Loucy (cell line): Measurements from ENCODE around the gene GSS.

ENCODE experiments used
- H2AFZ ChIP-seq: fragments of 200-600 bp; sonication (generic); 2 replicates; pipeline ENCODE4 v1.6.0; 2016; ENCODE audit warnings: antibody characterized with exemption, mild to moderate bottlenecking, low read length, moderate library complexity
- H3F3A ChIP-seq: fragments of 200-600 bp; 2 replicates; pipeline ENCODE4 v1.6.0; 2016; ENCODE audit warnings: antibody characterized with exemption, low read depth, mild to moderate bottlenecking
- H3K27me3 ChIP-seq: fragments of 200-600 bp; sonication (generic); 2 replicates; pipeline ENCODE4 v1.6.1; 2014; ENCODE audit warnings: low read length, mild to moderate bottlenecking; ENCODE audit not compliant: insufficient read depth, poor library complexity, severe bottlenecking
- H3K36me3 ChIP-seq: fragments of 200-600 bp; sonication (generic); 2 replicates; pipeline ENCODE4 v1.6.1; 2016; ENCODE audit warnings: low read length; ENCODE audit not compliant: insufficient read depth
- H3K4me1 ChIP-seq: fragments of 200-600 bp; sonication (generic); 2 replicates; pipeline ENCODE4 v1.5.1; 2014; ENCODE audit warnings: low read length, mild to moderate bottlenecking; ENCODE audit not compliant: insufficient read depth, poor library complexity, severe bottlenecking
- H3K4me2 ChIP-seq: fragments of 200-600 bp; sonication (generic); 2 replicates; pipeline ENCODE4 v1.6.0; 2014; ENCODE audit warnings: antibody characterized with exemption, low read length, low read depth, mild to moderate bottlenecking; ENCODE audit not compliant: poor library complexity, severe bottlenecking
- H3K4me3 ChIP-seq: fragments of 200-600 bp; sonication (generic); 2 replicates; pipeline ENCODE4 v1.5.1; 2014; ENCODE audit warnings: low read length, mild to moderate bottlenecking, mixed read lengths; ENCODE audit not compliant: poor library complexity, severe bottlenecking
- H3K79me2 ChIP-seq: fragments of 200-600 bp; sonication (generic); 2 replicates; pipeline ENCODE4 v1.6.1; 2014; ENCODE audit warnings: low read length; ENCODE audit not compliant: insufficient read depth
- H3K9ac ChIP-seq: fragments of 200-600 bp; sonication (generic); 2 replicates; pipeline ENCODE4 v1.6.0; 2014; ENCODE audit warnings: mild to moderate bottlenecking, low read depth, low read length, moderate library complexity; ENCODE audit not compliant: poor library complexity, severe bottlenecking
- H3K9me2 ChIP-seq: fragments of 200-600 bp; sonication (generic); replicated peaks from 2 replicates; pipeline ENCODE4 v1.6.1; 2016; ENCODE audit warnings: low read depth, low read length, mixed read lengths
- H3K9me3 ChIP-seq: fragments of 200-600 bp; sonication (generic); 2 replicates; pipeline ENCODE4 v1.6.1; 2014; ENCODE audit warnings: mild to moderate bottlenecking, antibody characterized with exemption, low read length, low read depth; ENCODE audit not compliant: insufficient read depth
- H4K20me1 ChIP-seq: fragments of 200-600 bp; sonication (generic); 2 replicates; pipeline ENCODE4 v1.6.0; 2014; ENCODE audit warnings: antibody characterized with exemption, low read length, mild to moderate bottlenecking; ENCODE audit not compliant: insufficient read depth, poor library complexity, severe bottlenecking
- CTCF ChIP-seq: fragments of 200-600 bp; sonication (generic); conservative IDR thresholded peaks from 2 replicates; pipeline ENCODE4 v1.5.1; 2014; ENCODE audit warnings: mild to moderate bottlenecking, antibody characterized with exemption, low read length
- EZH2phosphoT487 ChIP-seq: fragments of 200-600 bp; IDR thresholded peaks from 2 replicates; pipeline ENCODE4 v1.6.1; 2018; ENCODE audit warnings: antibody characterized with exemption, mild to moderate bottlenecking, moderate library complexity, borderline replicate concordance

Gene GSS

GRCh38 chr20:34992751-34993417 is 37.3 kb upstream of the GSS start:
- Histone ChIP-seq H3K9ac (no peak overlapping the region), H4K20me1 (no peaks in the 10 kb centered on the region), H3K36me3 (peaks cover 16% of the 10 kb centered on the region; the same call in 1 of the 2 replicates), H3K9me3 (no peaks in the 10 kb centered on the region), H3K4me1 (no peaks in the 10 kb centered on the region), H3K9me2 (no peaks in the 10 kb centered on the region), H3K79me2 (no peaks in the 10 kb centered on the region), H3F3A (no peaks in the 10 kb centered on the region), H3K4me3 (no peak overlapping the region), H2AFZ (no peak overlapping the region), H3K27me3 (no peaks in the 10 kb centered on the region), H3K4me2 (no peak overlapping the region)
- TF ChIP-seq EZH2phosphoT487 (no peak), CTCF (no peak)

- H3K4me2 ChIP-seq, result no peak overlapping the region
- H3K79me2 ChIP-seq, result no peaks in the 10 kb centered on the region
- no peak for TF ChIP-seq EZH2phosphoT487
- no peak for TF ChIP-seq CTCF
- no peaks in the 10 kb centered on the region for H4K20me1 ChIP-seq
- no peaks in the 10 kb centered on the region for H3K27me3 ChIP-seq
- H3K4me1 ChIP-seq, result no peaks in the 10 kb centered on the region
- peaks cover 13% of the 10 kb centered on the region; the same call in 1 of the 2 replicates for H3K36me3 ChIP-seq
- H3K4me3 ChIP-seq, result no peak overlapping the region
- no peak overlapping the region for H3K9ac ChIP-seq
- H3K9me3 ChIP-seq, result no peaks in the 10 kb centered on the region
- no peaks in the 10 kb centered on the region for H3K9me2 ChIP-seq
- H2AFZ ChIP-seq, result no peak overlapping the region
- H3F3A ChIP-seq, result no peaks in the 10 kb centered on the region
Measured at GRCh38 chr20:34990661-34991214, 35.1 kb upstream of the GSS start.

DNA sequence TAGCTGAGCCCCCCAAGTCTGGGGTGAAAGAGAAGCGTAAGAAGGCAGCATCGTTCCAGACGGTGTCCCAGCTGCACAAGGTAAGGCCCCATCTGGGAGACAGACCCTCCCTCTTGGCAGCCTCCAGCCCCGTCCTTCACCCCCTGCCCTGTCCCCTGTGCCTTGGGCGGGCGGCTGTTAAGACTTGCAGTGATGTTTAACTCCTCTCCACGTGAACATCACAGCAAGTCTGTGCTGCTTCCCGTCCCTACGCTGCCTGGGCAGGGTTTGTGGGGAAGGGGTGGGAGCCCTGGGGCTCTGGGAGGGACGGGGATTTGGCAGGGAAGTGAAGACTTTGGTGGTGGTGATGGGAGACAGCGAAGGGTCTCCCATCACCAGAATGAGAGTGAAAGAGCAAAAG is 34.6 kb upstream of the GSS start:
- H3K36me3 ChIP-seq, result peaks cover 9% of the 10 kb centered on the region; the same call in 1 of the 2 replicates
- H2AFZ ChIP-seq, result no peak overlapping the region
- H3K4me3 ChIP-seq, result no peak overlapping the region
- no peak overlapping the region for H3K4me2 ChIP-seq
- no peaks in the 10 kb centered on the region for H3K27me3 ChIP-seq
- no peaks in the 10 kb centered on the region for H3K4me1 ChIP-seq
- H4K20me1 ChIP-seq, result no peaks in the 10 kb centered on the region
- H3K9me2 ChIP-seq, result no peaks in the 10 kb centered on the region
- TF ChIP-seq CTCF (no peak), EZH2phosphoT487 (no peak)
- no peaks in the 10 kb centered on the region for H3F3A ChIP-seq
- H3K9ac ChIP-seq, result no peak overlapping the region
- no peaks in the 10 kb centered on the region for H3K79me2 ChIP-seq
- no peaks in the 10 kb centered on the region for H3K9me3 ChIP-seq
